Activated T-helper 1 cell treated with anti-CD3 and anti-CD28 coated beads, Interleukin-2, amount 50 U/mL, for 16 hours (primary cell): ENCODE results near the gene RASIP1.

Experiments used
- DNase-seq, 2 donors: peaks; one replicate each; pipeline ENCODE4 v3.0.0-alpha.2; 2020; ENCODE audit warnings: low read depth in 1 of 2, low spot score in 1 of 2

The RASIP1 gene

DNA sequence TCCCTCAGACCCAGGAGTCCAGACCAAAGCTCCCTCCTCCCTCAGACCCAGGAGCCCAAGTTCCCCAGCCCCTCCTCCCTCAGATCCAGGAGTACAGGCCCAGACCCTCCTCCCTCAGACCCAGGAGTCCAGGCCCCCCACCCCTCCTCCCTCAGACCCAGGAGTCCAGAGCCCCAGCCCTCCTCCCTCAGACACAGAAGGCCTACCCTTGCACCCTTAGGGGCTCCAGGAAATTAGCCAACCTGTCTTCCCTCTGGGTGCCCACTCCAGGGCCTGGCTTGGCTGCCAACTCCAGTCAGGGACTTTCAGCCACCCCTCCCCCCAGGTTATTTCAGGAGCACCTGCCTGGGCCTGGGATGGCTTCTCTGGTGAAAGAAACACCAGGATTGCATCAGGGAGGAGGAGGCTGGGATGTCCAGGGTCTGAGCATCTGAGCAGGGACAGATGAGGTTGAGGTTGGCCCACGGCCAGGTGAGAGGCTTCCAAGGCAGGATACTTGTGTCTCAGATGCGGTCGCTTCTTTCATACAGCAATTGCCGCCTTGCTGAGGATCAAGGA lies 14.8 kb upstream of the RASIP1 start, which contains the start of gene FGF21:
Gene FGF21 (plus strand): TSS at position 441 of the 558 bp plus-strand sequence. CDS start 713 bp downstream, outside the sequence.
- no peak for DNase-seq

DNA sequence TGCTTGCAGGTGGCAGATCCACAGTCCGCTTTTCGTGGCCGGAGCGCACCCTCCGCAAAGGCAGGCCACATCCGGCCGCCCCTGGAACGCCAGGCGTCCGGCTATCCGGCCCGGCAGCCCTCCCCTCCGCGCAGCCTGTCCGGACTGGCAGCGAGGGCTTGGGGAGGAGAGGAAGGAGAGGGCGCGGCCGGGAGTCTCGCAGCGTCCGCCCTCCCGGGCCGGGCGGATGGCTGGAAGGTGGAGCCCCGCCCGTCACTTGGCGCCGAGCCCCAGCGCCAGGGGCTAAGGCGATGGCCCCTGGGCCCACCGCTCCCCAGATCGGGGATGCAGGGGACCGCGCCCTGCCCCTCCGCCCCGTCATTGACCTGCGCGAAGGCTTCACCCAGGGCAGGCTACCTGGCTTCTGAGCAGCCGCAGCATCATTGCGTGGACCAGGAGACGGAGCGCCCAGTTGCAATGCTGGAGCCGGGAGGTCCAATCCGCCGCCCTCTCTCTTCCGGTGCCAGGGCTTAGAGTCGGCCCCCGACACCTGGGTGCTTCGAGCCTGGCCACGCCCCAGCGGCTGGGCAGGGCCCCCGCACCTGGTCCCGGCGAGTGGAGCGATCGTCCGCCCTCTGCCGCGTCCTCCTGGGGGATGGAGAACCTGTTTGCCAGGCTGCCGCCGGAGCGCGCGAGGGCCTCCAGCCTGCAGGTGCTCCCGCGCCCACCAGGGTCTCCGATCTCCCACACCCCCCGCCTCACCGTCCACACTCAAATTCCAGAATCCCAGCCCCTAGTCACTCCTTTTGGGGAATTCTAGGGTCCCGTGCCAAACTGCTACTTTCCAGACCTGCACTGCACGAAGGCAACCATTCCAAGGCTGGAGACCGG lies 12.3 kb upstream of the RASIP1 start, which contains the start of gene FUT1:
Gene FUT1 (minus strand): TSS at position 146 of the 870 bp plus-strand sequence. CDS start 1,360 bp downstream, outside the sequence.
- DNase-seq = no peak

DNA sequence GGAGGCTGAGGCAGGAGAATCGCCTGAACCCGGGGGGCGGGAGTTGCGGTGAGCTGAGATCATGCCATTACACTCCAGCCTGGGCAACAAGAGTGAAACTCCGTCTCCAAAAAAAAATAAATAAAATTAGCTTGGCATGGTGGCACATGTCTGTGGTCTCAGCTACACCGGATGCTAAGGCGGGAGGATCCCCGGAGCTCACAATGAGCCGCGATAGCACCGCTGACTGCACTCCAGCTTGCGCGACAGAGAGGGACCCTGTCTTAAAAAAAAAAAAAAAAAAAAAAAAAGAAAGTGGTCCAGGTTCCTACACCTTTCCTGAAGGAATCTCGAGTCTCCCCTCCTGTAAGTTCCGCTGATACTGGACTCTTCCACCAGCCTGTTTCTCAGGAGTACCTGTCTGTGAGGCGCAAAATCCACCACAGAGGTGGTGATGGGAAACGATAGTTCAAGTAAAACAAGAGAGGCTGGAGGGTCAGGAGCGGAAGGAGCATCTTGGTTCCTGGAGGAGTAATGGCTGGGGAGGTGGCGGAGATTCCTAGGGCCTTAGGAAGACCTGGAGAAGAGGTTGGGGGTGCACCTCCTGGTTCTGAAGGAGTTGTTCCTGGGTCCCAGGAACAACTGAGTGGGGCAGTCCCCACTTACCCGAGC lies 11.6 kb upstream of the RASIP1 start:
- DNase-seq = no peak

DNA sequence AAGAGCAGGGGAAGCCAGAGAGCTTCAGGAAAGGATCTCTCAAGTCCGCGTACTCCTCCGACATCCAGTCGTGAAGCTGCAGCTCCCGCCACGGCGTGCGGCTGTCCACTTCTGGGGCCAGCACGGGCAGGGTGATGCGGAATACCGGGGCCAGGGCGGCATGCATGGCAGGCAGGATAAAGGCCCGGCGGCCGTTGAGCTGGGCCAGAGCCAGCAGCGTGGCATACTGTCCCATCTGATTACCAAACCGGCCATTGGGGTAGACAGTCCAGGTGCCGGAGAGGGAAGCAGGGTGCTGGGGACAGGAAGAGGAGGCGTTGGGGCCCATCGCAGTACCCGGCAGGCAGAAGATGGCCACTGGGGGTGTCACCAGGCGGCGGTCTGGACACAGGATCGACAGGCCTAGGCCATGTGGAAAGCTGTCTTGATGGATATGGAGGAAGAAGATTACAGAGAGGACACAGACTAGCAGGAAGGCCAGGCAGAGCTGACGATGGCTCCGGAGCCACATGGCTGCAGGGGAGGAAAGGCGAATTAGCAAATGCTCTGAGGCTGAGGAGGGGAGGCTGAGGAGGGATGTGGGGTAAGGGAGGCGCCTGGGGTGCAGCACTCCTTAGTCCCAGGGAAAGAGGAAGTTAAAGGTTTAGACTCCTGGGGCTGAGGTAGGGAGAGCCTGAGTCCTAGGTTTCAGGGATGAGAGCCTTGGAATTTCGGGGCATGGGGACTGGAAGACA lies 10.5 kb upstream of the RASIP1 start:
- DNase-seq = no peak

DNA sequence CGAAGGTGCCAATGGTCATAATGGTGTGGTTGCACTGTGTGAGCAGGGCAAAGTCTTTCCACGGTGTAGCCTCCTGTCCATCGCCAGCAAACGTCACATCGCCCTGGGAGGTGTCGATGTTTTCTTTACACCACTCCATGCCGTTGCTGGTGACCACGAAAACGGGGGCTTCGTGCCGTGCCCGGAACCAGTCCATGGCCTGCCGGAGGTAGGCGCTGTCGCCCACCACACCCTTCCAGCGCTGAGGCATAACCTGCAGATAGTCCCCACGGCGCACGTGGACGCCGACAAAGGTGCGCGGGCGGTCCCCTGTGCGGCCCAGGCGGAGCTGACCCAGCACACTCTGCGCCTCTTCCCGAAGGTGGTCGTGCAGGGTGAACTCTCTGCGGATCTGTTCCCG lies 9.9 kb upstream of the RASIP1 start:
- no peak for DNase-seq

- DNase-seq = no peak
Measured at GRCh38 chr19:48749571-48750198, 9.3 kb upstream of the RASIP1 start.

GRCh38 chr19:48746738-48747575 lies 6.5 kb upstream of the RASIP1 start, which contains the start of gene IZUMO1:
TSS of gene IZUMO1 (minus strand) at chr19:48746909. CDS start at chr19:48745859, 1,050 bp downstream.
- no peak for DNase-seq

DNA sequence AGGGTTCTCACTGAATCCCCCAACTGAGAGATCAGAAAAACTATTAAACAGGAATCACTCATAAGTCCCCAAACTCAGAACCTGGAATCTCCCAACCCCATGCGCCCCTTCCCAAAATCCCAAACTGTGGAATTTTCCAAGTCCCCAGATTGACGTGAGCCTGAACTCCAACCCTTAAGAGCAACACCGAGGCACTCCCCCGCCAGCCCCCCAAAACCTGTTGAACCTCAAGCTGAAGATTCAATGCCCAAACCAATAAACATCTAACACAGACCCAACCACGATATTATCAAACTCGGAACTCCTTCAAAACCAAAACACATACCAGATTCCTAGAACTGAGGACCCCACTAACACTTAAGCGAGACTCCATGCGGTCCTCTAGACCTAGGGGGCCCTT lies 5.7 kb upstream of the RASIP1 start:
- no peak for DNase-seq

DNA sequence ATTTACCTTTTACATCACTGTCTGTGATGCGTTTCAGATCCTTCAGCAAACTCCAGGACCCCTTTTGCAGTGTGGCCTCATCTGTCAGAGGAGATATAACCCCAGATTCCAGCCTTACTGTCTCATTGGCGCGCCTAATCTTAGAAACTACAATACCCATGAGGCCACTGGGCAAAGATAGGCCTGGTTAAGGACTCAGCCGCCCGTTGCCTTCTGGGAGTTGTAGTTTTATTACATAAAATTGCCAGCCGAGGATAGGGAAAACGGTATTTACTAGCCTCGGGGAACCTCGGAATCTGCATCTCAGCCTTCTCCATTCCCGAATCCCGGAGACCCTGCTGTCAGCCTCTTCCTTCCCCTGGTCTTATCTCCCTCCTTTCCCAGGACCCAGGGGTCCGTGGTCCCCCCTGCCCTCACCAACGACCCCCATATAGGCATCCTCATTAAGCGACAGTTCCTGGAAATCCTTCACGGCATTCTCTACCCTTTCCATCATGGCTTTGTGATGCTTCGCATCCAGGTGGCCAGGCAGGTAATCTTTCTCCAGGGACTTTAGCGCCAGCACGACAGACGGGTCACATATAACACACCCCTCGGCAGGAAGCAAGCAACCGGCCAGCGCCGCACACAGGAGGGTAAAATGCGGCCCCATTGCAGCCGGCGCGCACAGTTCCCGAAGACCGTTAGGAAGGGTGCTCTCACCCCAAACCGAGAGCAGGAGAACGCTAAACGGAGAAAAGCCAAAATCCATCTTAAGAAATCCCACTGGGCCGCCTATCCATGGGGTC lies 5.0 kb upstream of the RASIP1 start:
- DNase-seq = no peak

GRCh38 chr19:48742096-48742495 lies 1.7 kb upstream of the RASIP1 start:
- DNase-seq = no peak

DNA sequence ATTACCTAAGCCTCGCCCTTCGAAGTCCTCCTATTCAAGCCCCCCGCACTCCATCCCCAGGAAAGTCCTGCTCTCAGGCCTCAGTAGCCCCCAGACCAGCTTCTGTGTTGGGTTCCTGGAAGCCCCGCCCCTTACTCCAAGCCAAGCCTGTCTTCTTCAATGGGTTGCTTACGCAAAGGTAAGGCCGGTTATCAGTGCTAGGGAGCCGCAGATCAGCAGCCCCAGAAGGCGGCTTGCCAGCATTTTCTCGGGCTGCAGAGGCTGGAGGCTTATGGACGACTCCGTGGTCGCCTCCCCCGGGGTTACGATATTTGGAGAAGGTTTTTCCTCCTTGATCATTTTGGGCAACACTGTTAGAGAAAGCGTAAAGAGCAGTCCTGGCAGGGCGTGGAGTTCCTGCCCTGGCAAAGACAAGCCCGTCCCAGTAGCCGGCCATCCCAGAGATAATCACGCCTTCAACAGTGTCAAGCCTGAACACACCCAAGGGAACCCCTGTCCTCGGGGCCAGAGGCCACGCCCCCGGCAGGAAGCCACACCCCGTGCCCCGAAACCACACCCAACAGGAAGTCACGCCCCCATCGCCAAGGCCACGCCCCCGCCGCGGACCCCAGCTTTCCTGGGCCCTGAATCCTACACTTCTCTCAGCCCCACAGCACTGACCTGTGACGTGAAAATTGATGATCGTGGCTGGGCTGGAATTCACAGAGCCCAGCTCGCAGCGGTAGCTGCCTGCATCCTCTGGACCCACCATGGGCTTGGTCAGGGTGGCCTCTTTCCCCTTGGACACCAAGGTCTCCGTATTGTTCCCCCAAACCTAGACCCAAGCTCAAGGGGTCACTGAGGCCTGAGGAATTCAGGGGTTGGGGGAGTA lies 954 bp upstream of the RASIP1 start:
- no peak for DNase-seq

GRCh38 chr19:48739404-48740163 lies 826 bp downstream of the RASIP1 start:
- DNase-seq = no peak

DNA sequence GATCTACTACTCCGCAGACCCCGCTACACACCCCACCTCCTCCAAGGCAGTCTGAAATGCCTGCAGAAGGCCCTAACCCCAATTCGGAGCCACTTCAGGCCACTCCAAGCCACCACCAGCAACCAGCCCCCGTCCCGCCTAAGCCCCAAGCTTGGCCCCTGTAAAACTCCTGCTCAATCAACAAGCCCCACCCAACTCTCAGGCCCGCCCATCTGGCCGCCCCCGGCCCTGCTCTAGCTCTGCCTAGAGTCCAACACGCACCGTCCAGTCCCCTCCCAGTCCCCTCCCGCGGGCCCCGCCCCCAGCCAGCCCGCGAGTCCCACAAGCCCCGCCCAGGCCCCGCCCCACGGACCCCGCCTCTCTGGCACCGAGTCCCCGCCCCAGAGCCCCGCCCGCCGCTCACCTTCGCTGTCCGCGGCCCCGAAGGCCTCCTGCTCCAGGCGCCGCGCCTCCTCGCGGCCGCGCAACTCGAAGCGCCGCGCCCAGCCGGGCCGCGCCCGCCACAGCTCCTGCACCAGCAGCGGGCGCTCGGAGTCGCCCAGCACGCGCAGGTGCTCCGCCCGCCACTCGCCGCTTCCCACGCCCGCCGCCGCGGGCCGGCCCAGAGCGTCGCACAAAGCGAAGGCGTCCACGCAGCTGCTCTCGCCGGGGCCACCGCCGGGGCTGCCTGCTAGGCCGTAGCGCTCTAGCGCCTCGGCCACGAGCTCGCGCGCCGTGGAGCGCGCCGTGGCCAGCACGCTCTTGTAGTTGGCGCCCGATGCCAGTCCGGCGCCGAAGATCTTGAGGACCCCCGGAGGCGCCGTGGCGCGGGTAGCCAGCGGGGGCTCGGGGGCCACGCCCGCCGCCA lies 1.6 kb downstream of the RASIP1 start:
- peak; percentile 90 to 92 for DNase-seq

DNA sequence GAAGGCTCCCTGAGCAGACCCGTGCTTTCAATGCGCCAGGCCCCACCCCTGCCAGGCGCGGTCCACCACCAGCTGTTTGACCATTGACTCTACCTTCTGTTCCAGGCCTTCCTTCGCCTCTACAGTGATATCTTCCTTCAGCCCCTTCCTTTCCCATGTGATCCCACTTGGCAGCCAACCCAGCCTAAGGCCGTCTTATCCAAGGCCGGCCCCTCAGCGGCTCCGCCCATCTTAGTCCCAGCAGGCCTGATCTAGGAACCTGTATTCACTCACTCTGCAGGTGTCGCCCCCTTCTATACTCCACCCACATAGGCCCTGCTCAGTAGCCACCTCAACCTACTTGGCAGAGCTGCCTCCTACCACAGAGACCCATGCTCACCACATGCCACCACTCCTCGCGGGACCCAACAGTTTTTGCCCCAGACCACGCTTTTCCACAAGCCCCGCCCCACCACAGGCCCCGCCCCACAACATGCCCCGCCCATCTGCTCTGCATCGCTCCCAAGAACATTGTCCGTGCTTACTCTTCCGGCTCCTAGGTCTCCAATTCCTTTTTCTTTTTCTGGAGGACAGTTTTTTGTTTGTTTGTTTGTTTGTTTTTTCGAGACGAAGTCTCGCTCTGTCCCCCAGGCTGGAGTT lies 2.9 kb downstream of the RASIP1 start:
- no peak for DNase-seq

- no peak for DNase-seq
Measured at GRCh38 chr19:48735031-48735615, 5.3 kb downstream of the RASIP1 start.

- DNase-seq = no peak
Measured at GRCh38 chr19:48734625-48735024, 5.8 kb downstream of the RASIP1 start.
